Right lobe of liver (tissue), 6 donors: ENCODE results near the gene CTPS2. TPM values are rescaled to one million over a fixed set of nuclear protein-coding genes. Genes with fewer than 3 reads are reported as not detected.

ENCODE experiments used
- ATAC-seq, 4 donors: fragments of 200-7000 bp; cut with Tn5 transposase; one replicate each; pipeline ENCODE4 v1.9.1; 2020; ENCODE audit warnings: mild to moderate bottlenecking in 4 of 4, moderate library complexity in 4 of 4
- DNase-seq, 3 donors: peaks; one replicate each; pipeline ENCODE4 v3.0.0-alpha.2; 2020
- H3K27ac ChIP-seq, 3 donors: fragments of 200-600 bp; one replicate each; pipeline ENCODE4 v1.8.0; 2022
- H3K27me3 ChIP-seq, 2 donors: fragments of 200-600 bp; one replicate each; pipeline ENCODE4 v1.8.0; 2022
- H3K36me3 ChIP-seq, 4 donors: fragments of 200-600 bp; sonication (generic) in 1 of 4; one replicate each; pipeline versions ENCODE4 v1.5.1 to v1.8.0; 2017 to 2022; ENCODE audit warnings: control low read depth in 1 of 4
- H3K4me1 ChIP-seq, 4 donors: fragments of 200-600 bp; sonication (generic) in 1 of 4; one replicate each; pipeline versions ENCODE4 v1.5.1 to v1.8.0; 2017 to 2022; ENCODE audit warnings: control low read depth in 1 of 4
- H3K4me3 ChIP-seq, 3 donors: fragments of 200-600 bp; one replicate each; pipeline ENCODE4 v1.8.0; 2022
- H3K9me3 ChIP-seq, 4 donors: fragments of 200-600 bp; sonication (generic) in 1 of 4; one replicate each; pipeline versions ENCODE4 v1.5.1 to v1.8.0; 2017 to 2022; ENCODE audit warnings: control low read depth in 1 of 4
- POLR2A ChIP-seq: fragments of 450-650 bp; IDR thresholded peaks from one replicate; pipeline ENCODE4 v1.6.1; 2017; ENCODE audit warnings: antibody characterized with exemption, mild to moderate bottlenecking
- WGBS: methylation state at CpG from one replicate; pipeline ENCODE4 v1.1.6; 2018; ENCODE audit warnings: low coverage, low lambda C conversion rate; ENCODE audit not compliant: insufficient coverage; ENCODE audit errors: missing lambda C conversion rate; 5-methylcytosine and 5-hydroxymethylcytosine counted together
- intact Hi-C, 2 donors: fragments of 100-400 bp; cut with DNase I; formaldehyde crosslinking; loops; one replicate each; pipeline versions ENCODE4 v1.11.2 to v1.14.1; 2022
- total RNA-seq, 6 experiments: library from RNA; depleted of rRNA in 2 of 6; stranded (reverse); fragments of >200 nt in 2 of 6; fragmentation: NEBNext Ultra II Directional in 3 of 6; extraction: Animal tissue kit (Norgen Biotek cat#: 25700) in 3 of 6; gene quantifications; one replicate each; pipeline versions ENCODE4 v1.1.0 to v1.2.4, GENCODE V29; 2016 to 2023
- TF ChIP-seq, protein P1 (sequence below), 4 donors: fragments of 200-600 bp in 3 of 4; fragments of 450-650 bp in 1 of 4; IDR thresholded peaks; one replicate each; pipeline versions ENCODE4 v1.5.1 to v1.8.0; 2016 to 2022; ENCODE audit warnings: antibody characterized with exemption in 4 of 4, mild to moderate bottlenecking in 2 of 4
- donor health status: DM: no; HTN: yes; CAD: no.
- donor health status: DM: no; HTN: no; CAD: no.
- donor health status: DM: no; HTN: no; CAD: no.
- donor health status: DM: no; HTN: yes; CAD: no.
- donor health status: DM: no; HTN: yes; CAD: no.

The CTPS2 gene
- total RNA-seq, 6 experiments from 2014 or later = 5.0 to 10.3 (median 8.8) TPM

DNA sequence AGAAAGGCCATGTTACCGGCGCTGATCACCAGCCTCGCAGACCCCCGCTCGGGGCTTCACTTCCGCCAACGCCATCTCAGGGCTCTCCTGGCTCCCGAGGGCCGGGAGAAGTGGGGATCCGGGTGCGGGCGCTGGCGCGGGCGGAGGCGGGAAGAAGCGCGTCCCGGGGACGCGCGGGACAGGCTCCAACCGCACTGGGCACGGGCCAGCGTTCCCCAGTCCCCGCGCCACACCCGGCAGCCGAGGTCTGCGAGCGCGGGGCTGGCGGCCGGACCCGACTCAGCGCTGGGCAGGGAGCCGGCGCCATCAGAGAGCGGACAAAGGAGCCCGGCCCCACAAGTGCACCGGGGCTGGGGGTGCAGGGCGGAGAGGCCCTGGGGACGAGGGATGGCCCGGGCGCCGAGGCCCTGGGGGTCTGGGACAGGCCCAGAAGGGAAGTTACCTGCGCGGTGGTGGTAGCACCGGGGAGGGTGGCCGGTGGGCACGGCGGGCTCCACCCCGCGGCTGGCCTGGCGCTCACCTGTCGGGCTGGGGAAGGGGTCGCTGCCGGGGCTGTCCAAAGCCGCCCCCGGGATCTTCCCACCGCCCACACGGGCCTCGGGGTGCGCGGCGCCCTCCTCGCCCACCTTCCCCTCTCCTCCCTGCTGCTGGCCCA, 449 bp downstream of the CTPS2 start:
- DNase-seq = peak in 2 of 3 donors; percentile 30 to 56
- H3K36me3 ChIP-seq = no peaks in the 10 kb centered on the region
- H3K4me1 ChIP-seq = no peaks in the 10 kb centered on the region
- peak overlapping the region; percentile 73 to 92 (median 86) for H3K27ac ChIP-seq
- H3K4me3 ChIP-seq = peak overlapping the region; percentile 62 to 69 (median 66)
- ATAC-seq = peak; percentile 42 to 69 (median 67)
- TF ChIP-seq, protein P1, sequence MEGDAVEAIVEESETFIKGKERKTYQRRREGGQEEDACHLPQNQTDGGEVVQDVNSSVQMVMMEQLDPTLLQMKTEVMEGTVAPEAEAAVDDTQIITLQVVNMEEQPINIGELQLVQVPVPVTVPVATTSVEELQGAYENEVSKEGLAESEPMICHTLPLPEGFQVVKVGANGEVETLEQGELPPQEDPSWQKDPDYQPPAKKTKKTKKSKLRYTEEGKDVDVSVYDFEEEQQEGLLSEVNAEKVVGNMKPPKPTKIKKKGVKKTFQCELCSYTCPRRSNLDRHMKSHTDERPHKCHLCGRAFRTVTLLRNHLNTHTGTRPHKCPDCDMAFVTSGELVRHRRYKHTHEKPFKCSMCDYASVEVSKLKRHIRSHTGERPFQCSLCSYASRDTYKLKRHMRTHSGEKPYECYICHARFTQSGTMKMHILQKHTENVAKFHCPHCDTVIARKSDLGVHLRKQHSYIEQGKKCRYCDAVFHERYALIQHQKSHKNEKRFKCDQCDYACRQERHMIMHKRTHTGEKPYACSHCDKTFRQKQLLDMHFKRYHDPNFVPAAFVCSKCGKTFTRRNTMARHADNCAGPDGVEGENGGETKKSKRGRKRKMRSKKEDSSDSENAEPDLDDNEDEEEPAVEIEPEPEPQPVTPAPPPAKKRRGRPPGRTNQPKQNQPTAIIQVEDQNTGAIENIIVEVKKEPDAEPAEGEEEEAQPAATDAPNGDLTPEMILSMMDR (IDR thresholded peaks at IDR 0.05) = no peak
- no peak for TF ChIP-seq POLR2A
- 0% methylated on average over 6 of the region's 67 CpGs for WGBS
- H3K27me3 ChIP-seq = no peaks in the 10 kb centered on the region
- intact Hi-C loops = no loop called here
- no peaks in the 10 kb centered on the region for H3K9me3 ChIP-seq

DNA sequence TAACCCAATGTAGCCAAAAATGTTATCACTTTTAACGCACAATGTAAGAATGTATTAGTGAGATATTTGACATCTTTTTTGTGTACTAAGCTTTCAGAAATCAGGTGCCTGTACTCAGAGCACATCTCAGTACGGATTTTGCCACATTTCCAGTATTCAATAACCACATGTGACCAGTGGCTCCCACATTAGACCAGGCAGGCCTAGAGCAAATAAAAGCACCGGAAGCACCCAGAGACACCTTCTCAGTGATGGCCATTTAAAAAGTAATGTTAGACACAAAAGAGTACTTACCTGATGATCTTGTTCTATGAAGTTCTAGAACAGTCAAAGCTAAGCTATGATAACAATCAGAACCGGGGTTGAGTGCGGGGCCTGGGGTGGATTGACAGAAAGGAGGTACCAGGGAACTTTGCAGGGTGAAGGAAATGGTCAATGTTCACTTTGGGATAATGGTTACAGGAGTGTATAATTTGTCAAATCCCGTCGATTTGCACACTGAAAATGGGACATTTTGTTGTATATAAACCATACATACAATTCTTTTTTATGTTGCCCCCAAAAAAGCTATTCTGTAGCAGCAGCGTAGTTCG, 1.2 kb downstream of the CTPS2 start:
- Histone ChIP-seq H3K4me3 (peak overlapping the region; percentile 62 to 69 (median 66)), H3K27me3 (no peaks in the 10 kb centered on the region), H3K4me1 (no peaks in the 10 kb centered on the region), H3K36me3 (no peaks in the 10 kb centered on the region), H3K27ac (peak overlapping the region in 2 of 3 donors; percentile 86 to 92), H3K9me3 (no peaks in the 10 kb centered on the region)
- TF ChIP-seq POLR2A = peak; percentile 50
- TF ChIP-seq, protein P1 (IDR thresholded peaks at IDR 0.05) = no peak
- ATAC-seq (peak; percentile 41 to 54 (median 51)), DNase-seq (no peak)
- WGBS = 38% methylated on average over 9 of the region's 9 CpGs
- intact Hi-C loops = no loop called here

GRCh38 chrX:16708016-16708415, 4.5 kb downstream of the CTPS2 start:
- Histone ChIP-seq H3K9me3 (no peaks in the 10 kb centered on the region), H3K27me3 (no peaks in the 10 kb centered on the region), H3K4me3 (no peak overlapping the region), H3K4me1 (no peaks in the 10 kb centered on the region), H3K27ac (no peak overlapping the region), H3K36me3 (no peaks in the 10 kb centered on the region)
- intact Hi-C loops = no loop called here
- ATAC-seq = no peak
- DNase-seq = no peak
- TF ChIP-seq, protein P1 (IDR thresholded peaks at IDR 0.05) = no peak
- TF ChIP-seq POLR2A = no peak
- WGBS = 82% methylated on average over 3 of the region's 3 CpGs

GRCh38 chrX:16705370-16705769, 7.1 kb downstream of the CTPS2 start:
- intact Hi-C loops = no loop called here
- Histone ChIP-seq H3K27me3 (no peaks in the 10 kb centered on the region), H3K27ac (no peak overlapping the region), H3K4me1 (peaks cover 0 to 5% (median 0%) of the 10 kb centered on the region in 4 donors), H3K4me3 (no peak overlapping the region), H3K9me3 (no peaks in the 10 kb centered on the region), H3K36me3 (no peaks in the 10 kb centered on the region)
- TF ChIP-seq, protein P1 (IDR thresholded peaks at IDR 0.05) = no peak
- TF ChIP-seq POLR2A = no peak
- 50% methylated on average over 1 of the region's 3 CpGs for WGBS
- ATAC-seq (no peak), DNase-seq (no peak)
